ENCODE measurements around the gene KCNRG. TPM values are rescaled to one million over a fixed set of nuclear protein-coding genes. Genes with fewer than 3 reads are reported as not detected.

Gene KCNRG
- total RNA-seq, 1 experiment from 2014 or later: 1.1 TPM

DNA sequence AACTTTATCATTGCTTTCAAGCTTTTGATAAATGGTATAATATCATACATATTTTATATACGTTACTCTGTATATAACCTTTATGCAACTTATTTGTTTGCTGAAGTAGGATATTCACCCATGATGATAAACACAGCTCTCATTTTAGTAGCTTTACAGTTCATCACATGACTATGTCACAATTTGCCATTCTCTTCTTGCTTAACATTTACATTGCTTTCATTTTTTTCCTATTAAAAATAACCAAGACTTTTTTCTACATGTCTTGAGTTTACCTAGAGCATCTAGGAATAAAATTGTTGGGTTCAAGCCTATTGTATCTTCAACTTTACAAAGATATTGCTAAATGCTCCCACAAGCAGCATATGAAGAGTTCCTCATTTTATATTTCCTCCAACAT, 54.0 kb downstream of the KCNRG start:
- Mint-ChIP-seq H3K27me3 (ENCODE audit: low read depth) (no peaks in the 10 kb centered on the region), H3K4me1 (peaks cover 2% of the 10 kb centered on the region; the same call in 1 of the 2 replicates), H3K4me3 (no peak overlapping the region), H3K36me3 (peaks cover 6% of the 10 kb centered on the region), H3K27ac (no peak overlapping the region), H3K9me3 (no peaks in the 10 kb centered on the region)
- CTCF ChIA-PET: interaction anchor here (1.7 kb wide), 1 partner anchor 16 kb away, joined by 3 read pairs; no protein-coding TSS in a partner anchor
- DNase-seq (ENCODE audit: low spot score): no peak
- POLR2A ChIA-PET: interaction anchor here (0.8 kb wide), 1 partner anchor 72 kb away, joined by 3 read pairs; no protein-coding TSS in a partner anchor
- ATAC-seq: no peak
- TF ChIP-seq, protein P1, sequence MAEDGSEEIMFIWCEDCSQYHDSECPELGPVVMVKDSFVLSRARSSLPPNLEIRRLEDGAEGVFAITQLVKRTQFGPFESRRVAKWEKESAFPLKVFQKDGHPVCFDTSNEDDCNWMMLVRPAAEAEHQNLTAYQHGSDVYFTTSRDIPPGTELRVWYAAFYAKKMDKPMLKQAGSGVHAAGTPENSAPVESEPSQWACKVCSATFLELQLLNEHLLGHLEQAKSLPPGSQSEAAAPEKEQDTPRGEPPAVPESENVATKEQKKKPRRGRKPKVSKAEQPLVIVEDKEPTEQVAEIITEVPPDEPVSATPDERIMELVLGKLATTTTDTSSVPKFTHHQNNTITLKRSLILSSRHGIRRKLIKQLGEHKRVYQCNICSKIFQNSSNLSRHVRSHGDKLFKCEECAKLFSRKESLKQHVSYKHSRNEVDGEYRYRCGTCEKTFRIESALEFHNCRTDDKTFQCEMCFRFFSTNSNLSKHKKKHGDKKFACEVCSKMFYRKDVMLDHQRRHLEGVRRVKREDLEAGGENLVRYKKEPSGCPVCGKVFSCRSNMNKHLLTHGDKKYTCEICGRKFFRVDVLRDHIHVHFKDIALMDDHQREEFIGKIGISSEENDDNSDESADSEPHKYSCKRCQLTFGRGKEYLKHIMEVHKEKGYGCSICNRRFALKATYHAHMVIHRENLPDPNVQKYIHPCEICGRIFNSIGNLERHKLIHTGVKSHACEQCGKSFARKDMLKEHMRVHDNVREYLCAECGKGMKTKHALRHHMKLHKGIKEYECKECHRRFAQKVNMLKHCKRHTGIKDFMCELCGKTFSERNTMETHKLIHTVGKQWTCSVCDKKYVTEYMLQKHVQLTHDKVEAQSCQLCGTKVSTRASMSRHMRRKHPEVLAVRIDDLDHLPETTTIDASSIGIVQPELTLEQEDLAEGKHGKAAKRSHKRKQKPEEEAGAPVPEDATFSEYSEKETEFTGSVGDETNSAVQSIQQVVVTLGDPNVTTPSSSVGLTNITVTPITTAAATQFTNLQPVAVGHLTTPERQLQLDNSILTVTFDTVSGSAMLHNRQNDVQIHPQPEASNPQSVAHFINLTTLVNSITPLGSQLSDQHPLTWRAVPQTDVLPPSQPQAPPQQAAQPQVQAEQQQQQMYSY (CRISPR knock-in tag; IDR thresholded peaks at IDR 0.05): no peak
- no peak for TF ChIP-seq RORB (CRISPR knock-in tag; IDR thresholded peaks at IDR 0.05)
- no peak for TF ChIP-seq IRF2 (CRISPR knock-in tag; IDR thresholded peaks at IDR 0.05; ENCODE audit: borderline replicate concordance, low read depth)
- TF ChIP-seq CREB1 (CRISPR knock-in tag; IDR thresholded peaks at IDR 0.05): no peak
- no peak for TF ChIP-seq TP53 (CRISPR knock-in tag; IDR thresholded peaks at IDR 0.05)
- TF ChIP-seq, protein P2, sequence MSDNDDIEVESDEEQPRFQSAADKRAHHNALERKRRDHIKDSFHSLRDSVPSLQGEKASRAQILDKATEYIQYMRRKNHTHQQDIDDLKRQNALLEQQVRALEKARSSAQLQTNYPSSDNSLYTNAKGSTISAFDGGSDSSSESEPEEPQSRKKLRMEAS (CRISPR knock-in tag; IDR thresholded peaks at IDR 0.05): no peak
- no peak for TF ChIP-seq ZNF423 (CRISPR knock-in tag; IDR thresholded peaks at IDR 0.05)
- no peak for TF ChIP-seq ZNF232 (CRISPR knock-in tag; IDR thresholded peaks at IDR 0.05)
- TF ChIP-seq, protein P3, sequence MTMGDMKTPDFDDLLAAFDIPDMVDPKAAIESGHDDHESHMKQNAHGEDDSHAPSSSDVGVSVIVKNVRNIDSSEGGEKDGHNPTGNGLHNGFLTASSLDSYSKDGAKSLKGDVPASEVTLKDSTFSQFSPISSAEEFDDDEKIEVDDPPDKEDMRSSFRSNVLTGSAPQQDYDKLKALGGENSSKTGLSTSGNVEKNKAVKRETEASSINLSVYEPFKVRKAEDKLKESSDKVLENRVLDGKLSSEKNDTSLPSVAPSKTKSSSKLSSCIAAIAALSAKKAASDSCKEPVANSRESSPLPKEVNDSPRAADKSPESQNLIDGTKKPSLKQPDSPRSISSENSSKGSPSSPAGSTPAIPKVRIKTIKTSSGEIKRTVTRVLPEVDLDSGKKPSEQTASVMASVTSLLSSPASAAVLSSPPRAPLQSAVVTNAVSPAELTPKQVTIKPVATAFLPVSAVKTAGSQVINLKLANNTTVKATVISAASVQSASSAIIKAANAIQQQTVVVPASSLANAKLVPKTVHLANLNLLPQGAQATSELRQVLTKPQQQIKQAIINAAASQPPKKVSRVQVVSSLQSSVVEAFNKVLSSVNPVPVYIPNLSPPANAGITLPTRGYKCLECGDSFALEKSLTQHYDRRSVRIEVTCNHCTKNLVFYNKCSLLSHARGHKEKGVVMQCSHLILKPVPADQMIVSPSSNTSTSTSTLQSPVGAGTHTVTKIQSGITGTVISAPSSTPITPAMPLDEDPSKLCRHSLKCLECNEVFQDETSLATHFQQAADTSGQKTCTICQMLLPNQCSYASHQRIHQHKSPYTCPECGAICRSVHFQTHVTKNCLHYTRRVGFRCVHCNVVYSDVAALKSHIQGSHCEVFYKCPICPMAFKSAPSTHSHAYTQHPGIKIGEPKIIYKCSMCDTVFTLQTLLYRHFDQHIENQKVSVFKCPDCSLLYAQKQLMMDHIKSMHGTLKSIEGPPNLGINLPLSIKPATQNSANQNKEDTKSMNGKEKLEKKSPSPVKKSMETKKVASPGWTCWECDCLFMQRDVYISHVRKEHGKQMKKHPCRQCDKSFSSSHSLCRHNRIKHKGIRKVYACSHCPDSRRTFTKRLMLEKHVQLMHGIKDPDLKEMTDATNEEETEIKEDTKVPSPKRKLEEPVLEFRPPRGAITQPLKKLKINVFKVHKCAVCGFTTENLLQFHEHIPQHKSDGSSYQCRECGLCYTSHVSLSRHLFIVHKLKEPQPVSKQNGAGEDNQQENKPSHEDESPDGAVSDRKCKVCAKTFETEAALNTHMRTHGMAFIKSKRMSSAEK (CRISPR knock-in tag; IDR thresholded peaks at IDR 0.05; ENCODE audit: borderline replicate concordance): no peak
- TF ChIP-seq, protein P4, sequence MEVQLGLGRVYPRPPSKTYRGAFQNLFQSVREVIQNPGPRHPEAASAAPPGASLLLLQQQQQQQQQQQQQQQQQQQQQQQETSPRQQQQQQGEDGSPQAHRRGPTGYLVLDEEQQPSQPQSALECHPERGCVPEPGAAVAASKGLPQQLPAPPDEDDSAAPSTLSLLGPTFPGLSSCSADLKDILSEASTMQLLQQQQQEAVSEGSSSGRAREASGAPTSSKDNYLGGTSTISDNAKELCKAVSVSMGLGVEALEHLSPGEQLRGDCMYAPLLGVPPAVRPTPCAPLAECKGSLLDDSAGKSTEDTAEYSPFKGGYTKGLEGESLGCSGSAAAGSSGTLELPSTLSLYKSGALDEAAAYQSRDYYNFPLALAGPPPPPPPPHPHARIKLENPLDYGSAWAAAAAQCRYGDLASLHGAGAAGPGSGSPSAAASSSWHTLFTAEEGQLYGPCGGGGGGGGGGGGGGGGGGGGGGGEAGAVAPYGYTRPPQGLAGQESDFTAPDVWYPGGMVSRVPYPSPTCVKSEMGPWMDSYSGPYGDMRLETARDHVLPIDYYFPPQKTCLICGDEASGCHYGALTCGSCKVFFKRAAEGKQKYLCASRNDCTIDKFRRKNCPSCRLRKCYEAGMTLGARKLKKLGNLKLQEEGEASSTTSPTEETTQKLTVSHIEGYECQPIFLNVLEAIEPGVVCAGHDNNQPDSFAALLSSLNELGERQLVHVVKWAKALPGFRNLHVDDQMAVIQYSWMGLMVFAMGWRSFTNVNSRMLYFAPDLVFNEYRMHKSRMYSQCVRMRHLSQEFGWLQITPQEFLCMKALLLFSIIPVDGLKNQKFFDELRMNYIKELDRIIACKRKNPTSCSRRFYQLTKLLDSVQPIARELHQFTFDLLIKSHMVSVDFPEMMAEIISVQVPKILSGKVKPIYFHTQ (CRISPR knock-in tag; IDR thresholded peaks at IDR 0.05): no peak
- TF ChIP-seq JAZF1 (CRISPR knock-in tag; IDR thresholded peaks at IDR 0.05): no peak
- TF ChIP-seq, protein P5, sequence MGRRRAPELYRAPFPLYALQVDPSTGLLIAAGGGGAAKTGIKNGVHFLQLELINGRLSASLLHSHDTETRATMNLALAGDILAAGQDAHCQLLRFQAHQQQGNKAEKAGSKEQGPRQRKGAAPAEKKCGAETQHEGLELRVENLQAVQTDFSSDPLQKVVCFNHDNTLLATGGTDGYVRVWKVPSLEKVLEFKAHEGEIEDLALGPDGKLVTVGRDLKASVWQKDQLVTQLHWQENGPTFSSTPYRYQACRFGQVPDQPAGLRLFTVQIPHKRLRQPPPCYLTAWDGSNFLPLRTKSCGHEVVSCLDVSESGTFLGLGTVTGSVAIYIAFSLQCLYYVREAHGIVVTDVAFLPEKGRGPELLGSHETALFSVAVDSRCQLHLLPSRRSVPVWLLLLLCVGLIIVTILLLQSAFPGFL (CRISPR knock-in tag; IDR thresholded peaks at IDR 0.05; ENCODE audit: borderline replicate concordance): no peak
- no peak for TF ChIP-seq MXD4 (CRISPR knock-in tag; IDR thresholded peaks at IDR 0.05; ENCODE audit: borderline replicate concordance)
- TF ChIP-seq, protein P6, sequence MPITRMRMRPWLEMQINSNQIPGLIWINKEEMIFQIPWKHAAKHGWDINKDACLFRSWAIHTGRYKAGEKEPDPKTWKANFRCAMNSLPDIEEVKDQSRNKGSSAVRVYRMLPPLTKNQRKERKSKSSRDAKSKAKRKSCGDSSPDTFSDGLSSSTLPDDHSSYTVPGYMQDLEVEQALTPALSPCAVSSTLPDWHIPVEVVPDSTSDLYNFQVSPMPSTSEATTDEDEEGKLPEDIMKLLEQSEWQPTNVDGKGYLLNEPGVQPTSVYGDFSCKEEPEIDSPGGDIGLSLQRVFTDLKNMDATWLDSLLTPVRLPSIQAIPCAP (CRISPR knock-in tag; IDR thresholded peaks at IDR 0.05): no peak
- TF ChIP-seq NFYB (CRISPR knock-in tag; conservative IDR thresholded peaks at IDR 0.05; ENCODE audit: low read depth): no peak
- no peak for TF ChIP-seq SMAD3 (CRISPR knock-in tag; IDR thresholded peaks at IDR 0.05; ENCODE audit: borderline replicate concordance)
- TF ChIP-seq SOX15 (CRISPR knock-in tag; IDR thresholded peaks at IDR 0.05): no peak

All from WTC11 (cell line).